CD4-positive, alpha-beta T cell treated with Interleukin-6 at 100 ng/mL for 8 hours (primary cell): ENCODE measurements around the gene PXK.
"Not testable (repeated sequence)": the region's sequence is repeated elsewhere in the genome, so short reads cannot be mapped to it uniquely, and the experiment has no call there.

Experiments
- DNase-seq: peaks from one replicate; pipeline ENCODE4 v3.0.0-alpha.2; 2020; ENCODE audit warnings: mixed read lengths, low spot score

The PXK gene

DNA sequence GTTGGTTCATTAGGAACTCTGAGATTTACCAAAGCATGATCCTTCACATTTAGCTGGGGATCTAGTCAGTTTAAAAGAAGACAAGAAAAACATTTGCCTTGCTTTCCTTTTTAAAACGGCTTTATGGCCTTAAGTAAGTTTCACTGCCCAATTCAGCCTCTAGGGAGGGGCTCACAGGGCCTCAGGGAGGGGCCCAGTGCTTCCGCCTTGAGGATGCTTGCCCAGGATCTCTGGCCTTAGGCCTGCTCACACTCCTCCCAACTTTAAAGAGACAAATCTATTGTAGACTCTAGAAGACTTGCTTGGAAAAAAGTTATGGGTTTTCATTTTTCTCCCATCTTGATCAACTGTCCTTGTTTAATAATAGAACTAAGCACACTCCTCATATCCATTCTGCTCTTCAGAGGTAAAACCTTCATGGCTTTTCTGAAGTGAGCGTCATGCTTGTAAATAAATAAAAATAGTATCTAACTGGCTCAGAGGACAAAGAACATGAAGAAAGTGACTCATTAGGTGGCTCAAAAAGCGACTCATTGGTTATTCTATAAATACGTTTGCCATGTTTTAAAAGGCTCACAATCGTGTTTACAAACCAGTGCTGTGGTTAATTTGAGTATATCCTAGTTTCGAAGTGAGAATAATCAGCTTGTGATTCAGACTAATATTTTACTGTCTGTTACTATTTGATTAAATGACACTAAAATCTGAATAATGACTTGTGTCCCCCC is 87.3 kb downstream of the PXK start:
- DNase-seq, result no peak

DNA sequence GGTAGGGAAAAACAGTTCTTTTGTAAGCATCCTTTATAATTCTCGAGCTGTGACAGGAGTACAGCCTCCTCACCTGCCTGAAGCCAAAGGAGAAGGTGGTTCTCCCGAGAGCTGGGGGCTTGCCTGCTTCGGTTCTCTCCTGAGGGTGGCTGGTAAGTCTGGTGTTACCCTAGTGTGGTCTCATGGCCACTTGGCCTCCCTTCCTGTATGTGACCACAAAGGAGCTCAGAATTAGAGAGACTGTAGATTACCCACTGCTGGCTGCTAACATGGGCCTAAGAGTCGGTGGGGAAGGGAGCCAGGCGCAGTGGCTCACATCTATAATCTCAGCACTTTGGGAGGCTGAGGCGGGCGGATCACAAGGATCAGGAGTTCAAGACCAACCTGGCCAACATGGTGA is 88.3 kb downstream of the PXK start:
- no peak for DNase-seq

DNA sequence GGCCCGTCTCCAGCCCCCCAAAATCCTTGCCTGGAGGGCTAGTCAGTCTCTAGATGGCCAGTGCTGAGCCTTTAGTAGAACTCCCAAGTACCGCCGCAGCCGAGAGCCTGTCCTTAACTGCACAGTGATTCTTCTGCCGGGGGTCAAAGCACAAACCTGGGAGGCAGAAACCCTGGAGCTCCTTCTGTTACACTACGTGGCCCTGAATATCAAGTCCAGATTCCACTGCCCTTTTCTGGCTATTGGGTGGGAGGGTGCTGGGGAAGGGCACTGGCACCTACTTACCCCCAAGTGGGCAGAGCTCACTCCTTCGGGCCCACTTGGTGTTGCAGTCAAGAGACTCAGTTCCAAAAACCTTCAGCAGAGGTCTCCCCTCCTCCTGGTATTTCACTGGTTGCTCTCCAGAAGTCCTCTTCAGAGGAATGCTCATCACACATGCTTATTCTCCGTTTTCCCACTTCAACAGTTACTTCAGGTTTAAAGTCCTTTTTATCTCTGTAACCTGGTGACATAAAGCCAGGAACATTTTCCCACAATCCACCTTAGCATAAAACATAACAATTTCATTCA is 90.1 kb downstream of the PXK start:
- DNase-seq, result no peak

DNA sequence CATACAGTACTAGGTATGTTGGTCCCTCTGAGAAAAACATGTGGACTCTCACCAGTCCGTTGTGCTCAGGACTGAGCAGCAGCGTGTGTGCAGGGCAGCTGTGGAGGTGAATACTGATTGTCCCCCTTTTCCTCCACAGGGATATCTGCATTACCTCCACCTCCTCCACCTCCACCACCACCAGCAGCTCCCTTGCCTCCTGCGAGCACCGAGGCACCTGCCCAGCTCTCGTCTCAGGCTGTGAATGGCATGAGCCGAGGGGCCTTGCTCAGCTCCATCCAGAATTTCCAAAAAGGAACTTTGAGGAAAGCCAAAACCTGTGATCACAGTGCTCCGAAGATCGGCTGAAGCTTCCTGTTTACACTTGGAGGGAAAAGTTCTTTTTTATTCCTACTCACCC is 91.9 kb downstream of the PXK start:
- no peak for DNase-seq

- no peak for DNase-seq
Measured at GRCh38 chr3:58425782-58426181, 93.1 kb downstream of the PXK start.

GRCh38 chr3:58427661-58428361 is 95.1 kb downstream of the PXK start:
- DNase-seq, result no peak

DNA sequence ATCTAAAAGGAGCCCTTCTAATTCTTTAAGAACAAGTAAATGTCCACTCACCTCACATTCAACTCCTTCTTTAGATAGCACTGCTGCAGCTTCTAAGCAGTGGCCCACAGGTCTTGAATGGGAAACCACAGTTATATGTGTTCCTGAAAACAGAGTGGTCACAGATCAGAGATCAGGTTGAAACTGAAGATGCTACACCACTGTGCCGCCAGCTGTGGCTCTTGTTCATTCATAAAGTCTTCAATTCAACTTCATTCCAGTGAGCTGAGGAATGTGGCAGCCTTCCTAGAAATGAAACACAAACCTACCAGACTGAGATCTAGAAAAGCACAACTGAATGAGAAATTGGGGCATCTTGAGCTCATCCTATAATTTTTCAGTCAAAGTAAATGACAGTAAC is 97.0 kb downstream of the PXK start:
- no peak for DNase-seq

DNA sequence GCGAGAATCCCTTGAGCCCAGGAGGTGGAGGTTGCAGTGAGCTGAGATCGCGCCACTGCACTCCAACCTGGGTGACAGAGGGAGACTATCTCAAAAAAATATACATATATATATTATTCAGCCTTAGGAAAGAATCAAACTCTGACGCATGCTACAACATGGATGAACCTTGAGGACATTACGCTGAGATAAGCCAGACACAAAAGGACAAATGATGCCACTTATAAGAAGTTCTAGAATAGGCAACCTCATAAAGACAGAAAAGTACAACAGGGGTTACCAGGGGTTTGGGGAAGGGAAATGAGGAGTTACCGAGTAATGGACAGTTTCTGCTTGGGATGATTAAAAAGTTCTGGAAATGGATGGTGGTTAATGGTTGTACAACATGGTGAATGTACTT is 100.2 kb downstream of the PXK start:
- DNase-seq, result no peak

- DNase-seq, result peak; percentile 89
Measured at GRCh38 chr3:58433400-58434167, 100.9 kb downstream of the PXK start, which contains the start of gene PDHB. TSS of gene PDHB (minus strand) at chr3:58433832. CDS start at chr3:58433809, 23 bp downstream.

- DNase-seq, result no peak
Measured at GRCh38 chr3:58434168-58434504, 101.4 kb downstream of the PXK start.

GRCh38 chr3:58434511-58434910 is 101.8 kb downstream of the PXK start:
- DNase-seq, result no peak

GRCh38 chr3:58434990-58435389 is 102.3 kb downstream of the PXK start:
- no peak for DNase-seq

DNA sequence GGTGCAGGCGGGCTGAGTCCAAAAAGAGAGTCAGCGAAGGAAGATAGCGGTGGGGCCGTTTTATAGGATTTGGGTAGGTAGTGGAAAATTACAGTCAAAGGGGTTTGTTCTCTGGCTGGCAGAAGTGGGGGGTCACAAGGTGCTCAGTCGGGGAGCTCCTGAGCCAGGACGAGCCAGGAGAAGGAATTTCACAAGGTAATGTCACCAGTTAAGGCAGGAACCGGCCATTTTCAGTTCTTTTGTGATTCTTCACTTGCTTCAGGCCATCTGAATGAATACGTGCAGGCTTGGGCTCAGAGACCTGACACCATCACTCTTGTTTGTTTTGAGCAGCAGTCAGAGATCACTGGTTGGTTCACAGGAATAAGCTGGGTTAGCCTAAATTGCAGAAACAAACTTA is 104.6 kb downstream of the PXK start:
- DNase-seq, result not testable (repeated sequence)

DNA sequence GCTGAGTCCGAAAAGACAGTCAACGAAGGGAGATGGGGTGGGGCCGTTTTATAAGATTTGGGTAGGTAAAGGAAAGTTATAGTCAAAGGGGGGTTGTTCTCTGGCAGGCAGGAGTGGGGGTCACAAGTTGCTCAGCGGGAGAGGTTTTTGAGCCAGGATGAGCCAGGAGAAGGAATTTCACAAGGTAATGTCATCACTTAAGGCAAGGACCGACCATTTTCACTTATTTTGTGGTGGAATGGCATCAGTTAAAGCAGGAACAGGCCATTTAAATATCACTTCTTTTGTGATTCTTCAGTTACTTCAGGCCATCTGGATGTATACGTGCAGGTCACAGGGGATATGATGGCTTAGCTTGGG is 108.3 kb downstream of the PXK start:
- DNase-seq, result not testable (repeated sequence)

- DNase-seq, result no peak
Measured at GRCh38 chr3:58441514-58442450, 109.1 kb downstream of the PXK start.

DNA sequence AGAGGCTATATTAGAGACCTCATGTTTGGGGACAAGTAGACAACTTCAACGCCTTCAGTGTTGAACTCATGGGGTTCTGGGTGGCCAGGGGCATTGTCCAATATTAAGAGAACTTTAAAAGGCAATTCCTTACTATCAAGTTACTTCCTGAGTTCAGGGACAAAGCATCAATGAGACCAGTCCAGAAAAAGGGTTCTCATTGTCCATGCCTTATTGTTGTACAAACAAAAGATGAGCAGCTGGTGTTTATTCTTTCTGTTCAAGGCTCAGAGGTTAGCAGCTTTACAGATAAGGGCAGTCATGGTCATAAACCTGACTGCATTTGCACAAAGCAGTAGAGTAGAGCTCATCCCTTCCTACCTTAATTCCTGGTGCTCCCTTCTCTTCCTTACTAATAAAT is 119.5 kb downstream of the PXK start:
- no peak for DNase-seq

DNA sequence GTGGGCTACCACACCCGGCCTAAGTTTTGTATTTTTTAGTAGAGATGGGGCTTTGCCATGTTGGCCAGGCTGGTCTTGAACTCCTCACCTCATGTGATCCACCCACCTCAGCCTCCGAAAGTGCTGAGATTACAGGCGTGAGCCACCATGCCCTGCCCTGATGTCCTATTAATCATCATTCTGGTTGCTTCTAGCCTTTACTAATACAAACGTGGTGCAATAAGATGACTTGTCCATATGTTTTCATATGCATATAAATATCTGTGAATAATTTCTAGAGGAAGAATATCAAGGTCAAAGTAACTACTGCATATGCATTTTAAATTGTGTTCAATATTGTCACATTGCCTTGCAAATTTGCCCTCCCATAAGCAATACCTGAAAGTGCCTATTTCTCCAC is 126.5 kb downstream of the PXK start:
- no peak for DNase-seq

DNA sequence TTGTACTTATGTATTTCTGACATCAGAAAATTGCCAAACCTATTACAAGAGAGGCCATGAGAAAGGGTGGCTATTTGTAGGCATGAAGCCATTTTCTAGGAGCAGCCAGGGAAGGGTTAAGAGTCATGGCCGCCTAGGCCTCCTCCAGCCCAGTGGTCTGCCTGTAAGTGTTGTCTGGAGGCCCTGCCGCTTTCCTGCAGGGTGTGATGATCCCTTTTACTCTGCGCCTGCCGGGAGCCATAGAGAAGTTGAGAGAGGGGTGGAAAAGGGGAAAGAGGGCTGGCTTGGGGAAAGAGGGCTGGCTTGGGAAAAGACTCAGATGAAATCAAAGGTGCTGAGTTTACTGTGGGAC is 130.1 kb downstream of the PXK start:
- no peak for DNase-seq

GRCh38 chr3:58463181-58463941 is 130.7 kb downstream of the PXK start:
- DNase-seq, result peak; percentile 77

DNA sequence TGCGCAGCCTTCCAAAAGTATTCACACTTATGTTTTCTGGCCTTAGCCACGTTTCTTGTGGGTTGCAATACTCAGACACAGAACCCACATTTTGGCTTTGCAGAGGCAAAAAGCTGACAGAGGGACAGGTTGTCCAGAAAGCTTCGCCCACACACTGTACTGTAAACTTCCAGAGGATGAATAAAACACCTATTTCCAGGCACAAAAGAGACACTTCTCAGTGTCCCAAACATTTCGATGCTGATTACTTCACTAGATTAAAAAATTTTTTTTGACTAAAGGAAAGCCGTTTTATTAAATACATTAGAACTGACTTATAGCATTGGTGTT is 131.2 kb downstream of the PXK start:
- DNase-seq, result no peak

DNA sequence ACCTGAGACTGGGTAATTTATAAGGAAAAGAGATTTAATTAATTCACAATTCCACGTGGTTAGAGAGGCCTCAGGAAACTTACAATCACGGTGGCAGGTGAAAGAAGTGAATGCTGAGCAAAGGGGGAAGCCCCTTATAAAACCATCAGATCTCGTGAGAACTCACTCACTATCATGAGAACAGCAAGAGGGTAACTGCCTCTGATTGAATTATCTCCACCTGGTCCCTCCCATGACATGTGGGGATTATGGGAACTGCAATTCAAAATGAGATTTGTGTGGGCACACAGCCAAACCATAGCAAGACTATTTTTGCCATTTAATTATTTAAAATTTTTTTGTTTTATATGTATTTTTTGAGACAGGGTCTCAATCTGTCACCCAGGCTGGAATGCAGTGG is 132.2 kb downstream of the PXK start:
- DNase-seq, result no peak
